Hematopoietic multipotent progenitor cell treated with erythropoietin and hydrocortisone succinate and interleukin-3 and kit ligand, for 17 days (in vitro differentiated cells): ENCODE data around the gene TGFB2.

Source experiments
- DNase-seq: peaks from one replicate; pipeline ENCODE4 v3.0.0-alpha.2; 2015; ENCODE audit warnings: low spot score

TGFB2 gene

DNA sequence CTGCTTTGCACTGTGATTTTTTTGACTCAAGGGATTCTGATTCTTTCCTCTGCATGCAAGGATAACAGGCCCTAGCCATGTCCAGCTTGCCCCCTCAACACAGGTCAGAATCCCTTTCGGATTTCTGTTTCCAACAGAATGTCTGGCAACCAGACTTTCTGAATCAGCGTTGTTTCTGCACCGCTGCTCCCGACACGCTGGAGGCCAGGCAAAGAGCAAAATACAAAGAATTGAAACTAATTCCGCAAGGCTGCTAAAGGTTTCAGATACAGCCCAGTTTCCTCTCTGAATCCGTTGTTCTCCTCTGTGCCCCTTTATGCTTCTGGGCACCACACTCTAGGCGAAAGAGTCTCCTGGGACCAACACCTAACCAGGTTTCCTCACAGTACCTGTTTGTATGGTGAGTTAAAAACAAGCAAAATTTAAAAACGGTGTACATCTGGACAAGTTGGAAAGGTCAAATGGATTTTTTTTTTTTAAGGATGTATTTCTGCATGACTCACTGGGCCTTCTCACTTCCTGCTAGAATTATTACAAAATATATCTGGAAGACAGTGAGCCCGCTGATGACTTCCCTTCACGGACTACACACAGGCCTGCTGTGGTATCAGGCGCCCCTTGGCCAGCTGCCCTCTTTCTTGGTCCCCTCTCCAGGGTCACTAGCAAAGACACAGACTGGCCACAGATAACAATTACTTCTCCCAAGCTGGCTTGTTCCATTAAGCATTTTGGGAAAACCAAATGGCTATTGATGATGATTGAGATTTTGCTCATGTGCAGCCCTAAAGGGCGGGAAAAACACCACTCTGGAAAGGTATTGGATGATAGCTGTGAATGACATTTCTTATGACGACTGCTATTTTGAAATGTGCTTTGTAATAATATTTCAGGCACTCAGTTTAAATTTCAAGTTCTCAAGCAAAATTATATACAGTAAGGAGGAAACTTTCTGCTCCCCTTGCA lies 118.3 kb downstream of the TGFB2 start:
- DNase-seq = no peak

- no peak for DNase-seq
Measured at GRCh38 chr1:218464871-218465270, 119.7 kb downstream of the TGFB2 start.

- DNase-seq = no peak
Measured at GRCh38 chr1:218466341-218467010, 121.3 kb downstream of the TGFB2 start.

GRCh38 chr1:218467101-218468072 lies 122.3 kb downstream of the TGFB2 start:
- DNase-seq = no peak

GRCh38 chr1:218468711-218469110 lies 123.6 kb downstream of the TGFB2 start:
- DNase-seq = no peak

- DNase-seq = no peak
Measured at GRCh38 chr1:218472885-218473284, 127.7 kb downstream of the TGFB2 start.

DNA sequence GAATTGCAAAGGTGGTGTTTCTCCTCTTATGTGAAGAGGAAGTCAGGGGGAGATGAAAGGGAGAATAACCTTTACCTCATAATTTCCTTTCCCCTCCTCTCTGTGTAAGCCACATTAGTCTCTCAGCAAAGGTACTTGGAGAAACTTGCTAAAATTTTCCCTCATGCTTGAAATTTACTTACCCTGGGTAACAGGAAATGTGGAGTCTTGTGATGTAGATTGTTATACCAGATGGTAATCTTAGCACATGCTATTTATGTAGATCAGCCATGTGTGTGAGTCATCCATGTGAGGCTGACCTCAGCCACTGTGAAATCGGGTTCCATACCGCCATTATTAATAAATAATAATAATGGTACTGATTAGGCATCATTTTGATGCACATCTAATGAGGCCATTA lies 128.4 kb downstream of the TGFB2 start:
- DNase-seq = no peak

DNA sequence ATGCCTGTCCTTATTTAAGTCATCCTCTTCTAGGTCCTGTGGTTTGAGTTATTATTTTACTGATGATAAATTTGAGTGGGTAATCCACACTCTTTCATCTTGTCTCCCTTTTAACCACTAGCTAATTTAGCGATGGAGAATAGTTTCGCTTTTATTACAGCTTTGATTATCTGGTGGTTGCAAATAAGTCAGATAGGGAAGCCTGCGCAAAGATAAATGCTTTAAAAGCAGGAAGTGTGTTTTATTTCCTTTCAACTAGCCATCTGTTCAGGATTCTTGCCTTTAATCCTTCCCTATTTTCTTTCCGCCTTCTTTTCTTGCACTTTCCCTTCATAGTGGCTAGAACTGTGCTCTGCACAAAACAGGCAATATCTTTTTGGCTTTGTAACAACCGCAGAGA lies 129.0 kb downstream of the TGFB2 start:
- DNase-seq = no peak

- DNase-seq = no peak
Measured at GRCh38 chr1:218475275-218475674, 130.1 kb downstream of the TGFB2 start.

- DNase-seq = no peak
Measured at GRCh38 chr1:218475699-218476098, 130.6 kb downstream of the TGFB2 start.

- no peak for DNase-seq
Measured at GRCh38 chr1:218476385-218476784, 131.2 kb downstream of the TGFB2 start.

GRCh38 chr1:218478336-218478735 lies 133.2 kb downstream of the TGFB2 start:
- DNase-seq = no peak

DNA sequence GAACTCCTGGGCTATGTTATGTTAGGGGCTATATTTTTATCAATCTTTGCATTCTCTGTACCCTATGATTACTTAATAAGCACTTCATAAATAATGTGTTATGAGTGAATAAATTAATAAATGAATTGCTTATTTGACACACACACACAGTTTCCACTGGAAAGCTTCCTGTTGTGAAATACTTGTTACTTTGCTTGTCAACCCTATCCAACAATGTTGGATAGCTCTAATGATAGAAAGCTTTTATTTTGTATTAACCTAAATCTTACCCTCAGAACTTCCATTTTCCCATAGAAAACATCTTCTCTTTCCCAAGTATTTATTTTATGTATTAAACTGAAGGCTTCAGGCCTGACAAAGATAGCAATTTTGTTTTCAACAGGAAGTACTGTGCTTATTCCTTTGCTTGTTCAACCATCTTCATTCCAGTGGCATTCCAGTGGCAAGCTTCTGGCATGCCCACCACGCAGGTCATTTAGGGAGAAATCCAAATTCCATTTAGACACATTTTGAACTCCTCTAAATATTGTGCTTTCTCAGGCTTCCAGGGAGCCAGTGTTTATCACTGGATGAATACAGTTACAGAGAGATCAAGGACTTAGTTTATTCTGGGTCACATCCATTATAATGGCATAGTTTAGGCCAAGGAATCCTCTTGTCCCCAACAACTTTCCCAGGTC lies 134.4 kb downstream of the TGFB2 start:
- DNase-seq = no peak

GRCh38 chr1:218480137-218480536 lies 135.0 kb downstream of the TGFB2 start:
- no peak for DNase-seq

- no peak for DNase-seq
Measured at GRCh38 chr1:218480588-218481099, 135.5 kb downstream of the TGFB2 start.

- DNase-seq = no peak
Measured at GRCh38 chr1:218481116-218481775, 136.1 kb downstream of the TGFB2 start.

GRCh38 chr1:218482683-218483082 lies 137.5 kb downstream of the TGFB2 start:
- DNase-seq = no peak

DNA sequence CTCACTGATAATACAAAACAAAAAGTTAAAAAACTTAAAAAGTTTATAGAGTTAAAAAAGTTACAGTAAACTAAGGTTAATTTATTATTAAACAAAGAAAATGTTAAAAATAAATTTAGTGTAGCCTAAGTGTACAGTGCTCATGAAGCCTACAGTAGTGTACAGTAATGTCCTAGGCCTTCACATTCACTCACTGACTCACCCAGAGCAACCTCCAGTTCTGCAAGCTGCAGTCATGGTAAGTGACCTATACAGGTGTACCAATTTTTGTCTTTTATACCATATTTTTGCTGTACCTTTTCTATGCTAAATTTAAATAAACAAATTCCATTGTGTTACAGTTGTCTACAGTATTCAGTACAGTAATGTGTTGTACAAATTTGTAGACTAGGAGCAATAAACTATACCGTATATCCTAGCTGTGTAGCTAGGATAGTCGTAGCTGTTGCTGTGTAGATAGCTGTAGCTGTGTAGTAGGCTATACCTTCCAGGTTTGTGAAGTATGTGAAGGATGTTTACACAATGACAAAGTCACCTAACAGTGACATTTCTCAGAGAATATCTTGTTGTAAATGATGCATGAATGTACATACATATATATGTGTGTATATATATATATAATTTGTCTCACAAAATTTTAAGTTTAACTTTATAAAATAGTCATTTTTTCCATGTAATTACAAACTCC lies 140.2 kb downstream of the TGFB2 start:
- no peak for DNase-seq

GRCh38 chr1:218488531-218488930 lies 143.4 kb downstream of the TGFB2 start:
- no peak for DNase-seq

DNA sequence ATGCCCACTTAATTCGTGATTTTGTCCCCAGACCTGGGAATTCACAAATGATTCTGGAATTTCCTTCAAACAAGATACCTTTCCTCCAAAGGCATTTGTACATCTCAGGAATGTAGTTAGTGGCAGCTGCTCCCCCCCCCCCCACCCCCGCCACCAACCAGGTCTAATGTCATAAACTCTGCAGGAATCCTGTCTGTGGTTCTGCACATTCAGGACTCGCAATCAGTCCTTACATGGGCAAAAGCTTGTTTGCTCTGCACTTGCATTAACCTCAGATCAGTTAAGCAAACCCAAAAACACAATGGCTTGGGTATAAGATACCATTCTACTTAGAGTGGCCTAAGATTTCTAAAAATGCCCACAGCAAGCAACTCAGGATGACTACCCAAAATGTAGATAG lies 143.8 kb downstream of the TGFB2 start:
- no peak for DNase-seq
